NCI-H128 (cell line): ENCODE data around the gene IRAK1BP1.
A peak's percentile ranks its signal among the peaks of the same experiment; 100 is the strongest.
"Not testable (repeated sequence)": the region's sequence is repeated elsewhere in the genome, so short reads cannot be mapped to it uniquely, and the experiment has no call there.

Experiments used
- DNase-seq: peaks from one replicate; lab custom pipeline; 2025; ENCODE audit not compliant: unreplicated experiment; lab: John Stamatoyannopoulos, UW

IRAK1BP1 gene, protein sequence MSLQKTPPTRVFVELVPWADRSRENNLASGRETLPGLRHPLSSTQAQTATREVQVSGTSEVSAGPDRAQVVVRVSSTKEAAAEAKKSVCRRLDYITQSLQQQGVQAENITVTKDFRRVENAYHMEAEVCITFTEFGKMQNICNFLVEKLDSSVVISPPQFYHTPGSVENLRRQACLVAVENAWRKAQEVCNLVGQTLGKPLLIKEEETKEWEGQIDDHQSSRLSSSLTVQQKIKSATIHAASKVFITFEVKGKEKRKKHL

DNA sequence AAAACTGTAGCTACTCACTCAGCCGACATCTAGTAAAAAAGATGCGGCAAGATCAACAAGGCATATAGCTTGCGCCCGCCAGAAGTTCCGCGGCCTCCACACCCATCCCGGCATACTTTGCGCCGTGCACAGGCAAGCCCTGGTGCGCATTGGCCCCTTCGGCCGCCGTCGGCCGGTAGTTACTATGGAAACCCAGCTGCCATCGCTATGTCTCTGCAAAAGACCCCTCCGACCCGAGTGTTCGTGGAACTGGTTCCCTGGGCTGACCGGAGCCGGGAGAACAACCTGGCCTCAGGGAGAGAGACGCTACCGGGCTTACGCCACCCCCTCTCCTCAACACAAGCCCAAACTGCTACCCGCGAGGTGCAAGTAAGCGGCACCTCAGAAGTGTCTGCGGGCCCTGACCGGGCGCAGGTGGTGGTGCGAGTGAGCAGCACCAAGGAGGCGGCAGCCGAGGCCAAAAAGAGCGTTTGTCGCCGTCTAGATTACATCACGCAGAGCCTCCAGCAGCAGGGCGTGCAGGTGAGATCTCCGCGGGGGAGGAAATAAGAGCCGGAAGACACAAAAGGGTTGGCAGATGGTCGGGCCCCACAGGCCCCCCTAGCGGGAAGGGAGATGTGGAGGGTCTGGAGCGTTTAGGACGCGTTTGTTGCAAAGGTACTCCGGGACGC, at the start of gene IRAK1BP1:
TSS of gene IRAK1BP1 (plus strand) at position 182 of the 671 bp plus-strand sequence. CDS start at position 208, 26 bp downstream.
- DNase-seq, result peak; percentile 86

DNA sequence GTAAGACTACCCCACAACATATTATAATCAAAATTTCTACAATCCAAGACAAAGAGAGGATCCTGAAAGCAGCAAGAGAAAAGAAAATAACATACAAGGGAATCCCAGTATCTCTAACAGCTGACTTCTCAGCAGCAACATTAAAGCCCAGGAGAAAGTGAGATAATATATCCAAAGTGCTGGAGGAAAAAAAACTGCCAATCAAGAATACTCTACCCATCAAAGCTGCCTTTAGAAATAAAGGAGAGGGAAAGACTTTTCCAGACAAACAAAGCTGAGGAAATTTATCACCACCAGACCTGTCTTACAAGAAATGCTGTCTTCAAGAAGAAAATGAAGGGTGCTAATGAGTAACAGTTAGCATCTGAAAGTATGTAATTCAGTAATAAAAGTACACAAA, 43.3 kb upstream of the IRAK1BP1 start:
- no peak for DNase-seq

DNA sequence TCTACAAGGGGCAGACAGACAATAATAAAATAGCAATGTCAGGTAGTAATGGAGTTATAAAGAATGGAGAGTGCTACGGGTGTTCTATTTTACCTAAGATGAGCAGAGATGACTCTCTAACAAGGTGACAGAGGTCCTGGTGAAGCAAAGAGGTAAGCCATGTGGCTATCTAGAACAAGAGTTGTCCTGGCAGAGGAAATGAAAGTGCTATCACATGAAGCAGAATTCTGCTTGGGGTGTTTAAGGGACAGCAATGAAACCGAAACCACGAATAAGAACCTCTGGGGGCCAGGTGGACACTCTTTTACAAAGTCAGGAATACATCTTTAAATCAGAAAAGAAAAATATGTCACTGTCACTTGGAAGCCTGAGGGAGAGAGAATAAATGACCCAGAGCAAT, 37.9 kb upstream of the IRAK1BP1 start:
- no peak for DNase-seq

DNA sequence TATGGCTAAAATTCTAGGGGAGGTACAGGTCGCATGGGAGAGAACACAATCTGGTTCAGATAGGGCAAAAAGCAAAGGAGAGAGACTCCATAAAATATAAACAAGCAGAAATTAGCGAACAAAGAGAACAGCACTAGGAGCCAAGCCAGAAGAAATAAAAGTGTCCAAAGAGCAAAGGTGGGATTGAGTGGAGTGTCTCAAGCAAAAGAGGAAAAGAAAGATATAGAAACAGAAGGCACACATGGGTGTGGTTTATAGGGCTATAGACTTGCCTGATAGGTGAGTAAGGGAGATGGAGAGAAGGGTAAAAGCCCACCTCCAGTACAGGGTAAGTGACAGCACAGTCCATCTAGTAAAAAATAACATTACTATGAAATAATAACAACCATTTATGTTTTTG, 36.5 kb upstream of the IRAK1BP1 start:
- no peak for DNase-seq

DNA sequence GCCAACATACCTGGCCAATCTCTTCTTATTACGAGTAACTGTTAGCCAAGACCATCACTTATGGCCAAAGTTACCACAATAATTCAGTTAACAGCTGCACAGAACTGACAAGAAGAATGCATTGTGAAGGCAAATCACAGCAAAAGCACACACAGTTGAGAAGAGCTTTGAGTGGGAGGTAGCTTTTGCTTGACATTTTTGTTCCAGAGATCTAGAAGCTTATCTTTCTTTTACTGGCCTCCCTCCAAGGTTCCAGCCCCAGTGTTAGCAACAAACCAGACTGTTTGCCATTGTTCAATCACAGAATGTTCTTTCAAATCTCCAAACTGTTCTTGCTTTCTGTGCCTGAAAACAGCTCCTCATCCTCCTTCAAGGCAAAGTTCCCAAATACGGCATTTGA, 35.9 kb upstream of the IRAK1BP1 start:
- DNase-seq, result no peak

DNA sequence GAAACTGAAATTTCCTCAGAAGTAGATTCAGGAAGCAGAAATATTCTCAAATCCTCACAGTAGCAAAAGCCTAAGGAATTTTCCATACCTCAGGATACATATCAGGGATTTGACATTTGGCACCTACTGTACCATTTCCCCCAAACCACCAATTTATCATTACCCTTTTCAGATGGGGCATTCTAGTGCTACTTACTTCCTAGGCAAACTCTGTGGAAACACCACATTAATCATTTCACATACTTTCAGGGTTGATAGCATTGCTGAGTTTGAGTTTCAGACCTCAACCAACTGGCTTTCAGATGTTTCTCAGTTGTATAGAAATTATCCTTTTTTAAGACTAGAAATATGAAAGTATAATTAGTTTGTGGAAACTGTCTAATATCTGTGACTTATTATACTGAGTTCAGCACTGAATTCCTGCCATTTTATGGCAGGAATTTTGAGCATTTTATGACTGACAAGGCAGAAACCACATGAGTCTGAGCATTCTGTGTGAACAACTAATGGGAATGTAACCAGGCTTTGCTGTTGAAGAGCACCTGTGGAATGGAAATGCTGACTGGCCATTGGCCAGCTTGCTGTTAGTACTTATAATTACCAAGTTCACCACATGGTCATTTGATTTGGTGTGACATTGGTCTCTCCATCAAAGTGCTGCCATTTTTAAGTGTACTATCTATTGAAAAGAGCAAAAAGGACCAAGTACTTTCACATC, 35.1 kb upstream of the IRAK1BP1 start:
- DNase-seq, result no peak

DNA sequence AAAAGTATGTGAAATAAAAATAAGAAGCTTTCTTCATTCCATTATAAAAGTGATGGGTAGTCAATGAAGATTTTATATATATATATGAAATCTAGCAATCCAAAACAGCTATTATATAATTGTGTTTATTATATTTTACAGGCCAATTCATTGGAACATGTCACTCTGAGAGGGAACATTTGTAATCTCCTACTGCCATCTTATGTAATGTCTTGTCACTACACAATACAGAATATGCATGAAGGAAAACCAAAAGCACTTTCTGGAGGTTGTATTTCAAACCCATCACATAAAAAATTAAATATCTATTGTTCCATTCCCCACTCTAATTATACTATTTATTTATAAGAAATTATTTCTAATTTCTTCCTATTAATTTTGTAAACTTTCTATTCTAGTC, 31.5 kb upstream of the IRAK1BP1 start:
- no peak for DNase-seq

DNA sequence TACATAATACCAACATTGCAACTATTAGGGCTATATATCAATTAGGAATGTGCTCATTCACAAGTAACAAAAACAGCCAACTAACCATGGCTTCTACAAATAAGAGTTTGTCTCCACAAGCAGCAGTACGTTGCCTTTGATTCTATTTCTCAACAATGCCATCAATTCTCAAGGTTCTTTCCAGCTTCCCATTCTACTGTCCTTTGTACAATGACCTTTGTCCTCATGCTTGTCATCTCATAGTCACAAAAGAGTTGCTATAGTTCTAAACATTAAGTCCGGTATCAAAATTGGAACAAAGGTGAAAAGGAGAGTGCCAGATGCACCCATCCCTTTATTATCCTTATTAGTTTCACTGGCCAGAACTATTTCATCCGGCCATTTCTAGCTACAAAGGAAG, 30.8 kb upstream of the IRAK1BP1 start:
- DNase-seq, result no peak

DNA sequence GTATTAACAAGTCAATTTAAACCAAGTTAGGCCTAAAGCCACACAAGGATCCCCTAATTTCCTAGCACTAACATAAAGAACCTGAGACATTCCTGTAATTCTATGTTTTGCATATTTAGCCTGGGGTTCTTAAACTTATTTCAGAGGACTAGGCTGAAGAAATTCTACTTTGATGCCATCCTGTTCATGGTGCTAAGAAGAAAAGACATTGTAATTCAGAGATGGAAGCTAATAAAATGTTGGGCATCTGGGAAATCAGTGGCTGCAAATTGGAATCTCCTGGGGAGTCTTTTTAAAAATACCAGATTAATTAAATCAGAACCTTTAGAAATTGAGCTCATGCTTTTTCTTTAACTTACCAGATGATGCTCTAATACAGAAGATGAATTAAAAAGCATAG, 26.2 kb upstream of the IRAK1BP1 start:
- DNase-seq, result no peak

DNA sequence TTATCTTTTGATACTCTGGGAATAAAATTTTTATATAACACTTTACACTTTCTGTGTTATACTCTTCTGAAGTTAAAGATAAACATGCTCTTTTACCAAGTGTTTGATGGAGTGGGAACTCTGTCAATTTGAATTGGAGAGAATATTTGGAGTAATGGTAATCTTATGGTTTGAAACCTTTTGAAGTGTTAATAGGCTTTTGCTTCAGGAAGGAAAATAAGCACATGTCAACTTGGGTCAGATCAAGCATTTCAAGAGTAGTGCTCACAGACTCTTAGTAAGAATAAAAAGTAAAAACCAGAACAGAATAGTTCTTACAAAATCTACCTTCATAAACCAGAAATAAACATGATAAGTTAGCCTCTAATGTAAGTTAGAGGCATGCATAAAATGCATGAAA, 24.4 kb upstream of the IRAK1BP1 start:
- DNase-seq, result no peak

DNA sequence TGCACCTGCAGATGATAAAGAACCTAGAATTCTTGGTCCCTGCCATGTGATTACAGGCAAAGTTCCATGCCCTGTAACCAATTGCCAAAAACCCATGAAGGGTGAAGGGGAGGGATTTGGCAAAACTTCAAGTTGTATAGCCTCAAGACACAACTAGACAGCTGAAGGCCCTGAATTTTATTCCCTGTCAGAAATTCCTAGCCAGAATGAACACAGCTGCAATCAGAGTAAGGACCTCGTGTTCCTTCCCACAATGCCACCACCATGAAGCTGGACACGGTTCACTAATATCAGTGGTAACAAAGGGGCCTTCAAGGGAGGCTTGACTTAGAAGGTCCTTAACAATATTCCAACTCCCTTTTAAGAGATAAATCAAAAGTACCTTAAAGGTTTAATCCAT, 22.5 kb upstream of the IRAK1BP1 start:
- no peak for DNase-seq

DNA sequence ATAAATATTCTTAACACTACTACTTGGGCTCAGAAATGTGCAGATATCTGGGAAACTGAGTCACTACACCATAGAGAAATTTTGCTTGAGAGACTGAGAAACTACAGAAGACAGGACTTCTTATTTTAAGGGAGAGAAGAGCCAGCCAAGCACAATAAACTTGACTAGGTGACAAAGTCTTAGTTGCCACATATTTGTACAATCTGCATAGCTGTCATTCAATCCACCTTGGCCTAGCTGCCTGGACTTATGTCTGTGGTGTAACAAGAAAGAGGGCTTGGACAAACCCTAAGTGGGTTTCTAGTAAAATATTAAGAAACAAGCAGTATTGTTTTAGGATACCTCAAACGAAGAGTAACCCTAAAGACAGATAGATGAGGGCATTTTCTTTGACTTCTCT, 21.8 kb upstream of the IRAK1BP1 start:
- no peak for DNase-seq

DNA sequence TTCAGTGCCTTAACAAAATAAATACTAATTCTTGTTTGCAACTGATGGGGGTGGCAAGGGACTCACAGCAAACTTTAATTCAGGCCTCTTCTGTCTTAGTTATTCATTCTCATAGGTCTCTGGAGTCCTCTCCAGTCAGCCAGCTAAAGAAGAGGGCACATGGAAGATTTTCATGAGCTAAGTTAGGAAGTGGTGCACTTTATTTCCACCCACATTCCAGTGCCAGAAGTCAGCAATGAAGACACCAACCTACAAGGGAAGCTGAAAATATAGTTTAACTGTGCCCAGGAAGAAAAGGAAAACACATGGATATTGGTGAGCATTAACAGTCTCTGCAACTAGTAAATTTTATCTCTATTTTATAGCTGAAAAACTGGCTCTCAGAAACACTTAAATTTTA, 16.7 kb upstream of the IRAK1BP1 start:
- DNase-seq, result no peak

DNA sequence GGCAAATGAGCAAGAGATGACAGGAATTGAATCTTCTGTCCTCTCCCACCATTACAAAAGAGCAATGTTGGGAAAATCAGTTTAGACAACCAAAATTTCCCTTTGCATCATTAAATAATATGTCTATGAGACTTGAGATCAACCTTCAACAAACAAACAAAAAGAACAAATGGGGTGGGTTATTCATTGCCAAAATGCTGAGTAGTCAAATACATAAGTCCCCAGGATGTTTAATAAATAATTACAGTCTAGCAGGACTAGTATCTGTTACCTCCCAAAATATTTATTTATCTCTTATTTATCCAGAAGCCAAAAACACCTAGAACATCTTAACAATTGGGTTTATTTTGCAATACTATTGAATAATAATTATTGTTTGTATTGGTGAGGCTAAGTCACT, 16.2 kb upstream of the IRAK1BP1 start:
- no peak for DNase-seq

DNA sequence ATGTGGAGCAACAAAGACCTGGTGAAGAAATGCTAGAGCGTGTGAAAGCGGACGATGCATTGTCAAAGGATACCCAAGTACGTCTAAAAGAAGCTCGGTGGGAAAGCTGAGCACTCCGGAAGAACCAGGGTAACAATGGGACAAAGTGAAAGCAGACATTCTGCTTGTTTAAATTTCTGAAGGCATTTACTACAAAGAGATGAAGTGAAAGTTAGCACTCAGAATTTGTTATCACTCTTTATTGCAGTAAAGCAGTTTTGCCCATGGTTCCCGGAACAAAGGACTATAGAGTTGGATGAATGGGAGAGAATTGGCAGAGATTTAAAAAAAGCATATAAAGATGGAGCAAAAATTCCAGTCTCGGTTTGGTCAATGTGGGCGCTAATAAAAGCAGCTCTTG, 12.8 kb upstream of the IRAK1BP1 start:
- no peak for DNase-seq

DNA sequence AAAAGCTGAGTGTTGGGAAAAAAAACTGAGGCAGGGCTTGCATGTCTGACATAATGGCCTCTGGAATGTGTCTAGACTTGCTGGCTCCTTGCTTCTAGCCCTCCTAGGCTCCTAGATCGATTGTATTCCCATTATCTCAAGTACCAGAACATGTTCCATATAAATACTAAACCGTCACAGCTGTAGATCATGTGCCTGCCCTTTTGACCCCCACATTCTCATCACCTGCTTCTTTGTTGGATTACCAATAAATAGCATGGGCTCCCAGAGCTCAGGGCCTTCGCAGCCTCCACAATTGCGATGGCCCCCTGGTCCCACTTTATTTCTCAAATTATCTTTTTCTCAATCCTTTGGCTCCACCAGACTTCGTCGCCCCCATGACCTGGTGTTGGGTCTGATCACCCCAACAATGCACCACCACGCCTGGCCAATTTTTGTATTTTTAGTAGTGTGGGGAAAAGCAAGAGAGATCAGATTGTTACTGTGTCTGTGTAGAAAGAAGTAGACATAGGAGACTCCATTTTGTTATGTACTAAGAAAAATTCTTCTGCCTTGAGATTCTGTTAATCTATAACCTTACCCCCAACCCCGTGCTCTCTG, 8.9 kb upstream of the IRAK1BP1 start:
- DNase-seq, result not testable (repeated sequence)

DNA sequence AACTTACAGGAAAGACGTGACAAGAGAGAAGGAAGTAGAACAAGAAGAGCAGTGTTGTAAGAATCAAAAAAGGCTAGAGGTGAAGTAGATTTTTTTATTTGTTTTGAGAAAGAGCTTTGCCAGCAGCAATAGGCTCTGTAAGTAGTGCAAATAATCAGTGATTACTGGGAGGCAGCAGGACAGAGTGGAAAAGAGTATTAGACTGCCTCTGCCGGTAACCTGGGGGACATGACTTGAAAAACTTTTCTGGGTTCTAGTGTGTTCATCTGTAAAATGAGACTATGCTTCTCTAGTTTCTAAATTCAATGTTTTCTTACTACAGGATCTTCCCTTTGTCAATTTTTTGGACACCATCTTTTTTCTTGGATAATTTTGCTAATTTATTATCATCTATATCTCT, 5.8 kb upstream of the IRAK1BP1 start:
- DNase-seq, result no peak

DNA sequence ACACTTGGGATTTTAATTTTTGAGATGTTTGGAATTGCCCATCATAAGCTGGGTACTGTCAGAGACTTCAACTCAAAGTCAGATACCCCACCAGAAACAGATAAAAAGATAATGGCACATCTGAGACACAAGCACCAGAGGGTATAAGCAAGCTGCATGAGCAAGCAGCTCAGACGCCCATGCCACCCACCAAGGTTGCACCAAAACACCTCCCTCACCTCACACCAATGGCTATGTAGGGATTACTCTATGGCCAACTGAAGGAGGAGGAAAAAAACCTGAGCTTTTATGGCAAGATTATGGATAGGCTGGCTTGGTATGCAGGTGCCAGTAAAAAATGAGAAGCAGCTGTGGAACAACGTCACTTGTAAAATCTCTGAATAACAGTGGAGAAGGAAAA, 3.8 kb upstream of the IRAK1BP1 start:
- DNase-seq, result no peak

DNA sequence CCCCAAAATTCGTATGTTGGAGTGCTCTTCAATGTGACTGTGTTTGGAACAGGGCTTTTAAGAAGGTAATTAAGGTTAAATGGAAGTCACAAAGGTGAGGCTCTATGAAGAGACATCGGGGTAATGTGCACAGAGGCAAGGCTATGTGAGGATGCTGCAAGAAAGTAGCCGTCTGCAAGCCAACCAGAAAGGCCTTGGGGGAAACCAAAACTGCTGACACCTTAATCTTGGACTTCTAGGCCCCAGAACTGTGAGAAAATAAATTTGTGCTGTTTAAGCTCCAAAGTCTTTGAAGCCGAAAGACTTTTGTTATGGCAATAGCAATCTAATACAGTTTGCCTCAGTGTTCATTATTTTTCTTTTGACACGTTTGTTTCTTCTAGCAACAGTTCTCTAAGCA, 2.4 kb upstream of the IRAK1BP1 start:
- no peak for DNase-seq

DNA sequence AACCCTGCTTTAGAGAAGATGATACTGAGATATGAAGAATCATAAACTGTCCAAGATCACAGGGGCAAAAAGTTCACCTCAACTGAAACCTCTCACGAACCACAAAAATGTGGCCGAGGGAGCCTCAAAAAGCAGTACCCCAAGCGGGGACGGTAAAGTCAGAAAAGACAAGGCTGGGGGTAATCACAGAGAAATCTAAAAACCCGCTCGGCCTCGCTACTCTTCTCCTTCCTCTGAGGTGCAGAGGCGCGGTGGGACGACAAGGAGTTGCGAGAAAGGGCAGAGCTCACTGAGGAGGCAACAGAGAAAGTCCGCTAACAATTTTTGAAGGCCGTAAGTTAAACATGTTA, 356 bp upstream of the IRAK1BP1 start:
- no peak for DNase-seq

DNA sequence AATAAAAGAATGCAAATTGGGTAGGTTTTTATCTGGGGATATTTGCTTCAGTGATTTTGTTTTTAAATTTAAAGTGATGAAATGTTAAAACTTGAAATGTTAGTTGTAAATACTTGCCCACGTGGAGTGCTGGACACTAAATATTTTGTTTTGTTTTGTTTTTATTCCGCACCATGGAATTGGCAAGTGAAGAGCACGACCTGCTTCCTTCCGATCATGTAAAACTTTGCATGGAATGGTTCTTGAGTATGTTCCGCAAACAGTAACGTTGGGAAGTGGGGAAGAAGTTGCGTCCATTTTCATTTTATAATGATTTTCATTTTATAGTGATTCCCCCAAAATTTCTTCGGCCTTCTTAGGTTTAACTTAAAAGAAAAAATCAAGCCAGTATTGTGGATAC, 765 bp downstream of the IRAK1BP1 start:
- DNase-seq, result no peak

DNA sequence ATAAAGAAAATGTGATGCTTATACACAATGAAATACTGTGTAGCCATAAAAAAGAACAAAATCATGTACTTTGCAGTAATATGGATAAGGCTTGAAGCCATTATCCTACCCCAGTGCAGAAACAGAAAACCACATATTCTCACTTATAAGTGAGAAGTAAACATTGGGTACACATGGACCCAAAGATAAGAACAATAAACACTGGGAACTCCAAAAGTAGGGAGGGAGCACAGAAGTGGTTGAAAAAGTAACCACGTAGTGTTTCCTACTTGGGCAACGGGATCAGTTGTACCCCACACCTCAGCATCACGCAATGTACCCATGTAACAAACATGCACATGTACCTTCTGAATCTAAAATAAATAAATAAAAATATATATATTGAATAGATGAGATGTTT, 8.2 kb downstream of the IRAK1BP1 start:
- no peak for DNase-seq
